GM19463 (cell line): ENCODE results near the gene NSMCE3.

ENCODE experiments used
- ATAC-seq: cut with Tn5 transposase; IDR thresholded peaks from one replicate; pipeline ENCODE4 v1.9.1; 2021; ENCODE audit warnings: mild to moderate bottlenecking, moderate library complexity; ENCODE audit not compliant: unreplicated experiment

Gene NSMCE3

GRCh38 chr15:29269485-29270168, at the start of gene NSMCE3:
TSS of gene NSMCE3 (minus strand) at chr15:29269822. CDS start at chr15:29269705, 117 bp downstream.
- ATAC-seq = peak; percentile 88

- no peak for ATAC-seq
These were observed 46.8 kb upstream of the NSMCE3 start for GRCh38 chr15:29316422-29316821.

GRCh38 chr15:29312387-29312786, 42.8 kb upstream of the NSMCE3 start:
- ATAC-seq = peak; percentile 65

- ATAC-seq = no peak
These were observed 42.1 kb upstream of the NSMCE3 start for GRCh38 chr15:29311696-29312095.

DNA sequence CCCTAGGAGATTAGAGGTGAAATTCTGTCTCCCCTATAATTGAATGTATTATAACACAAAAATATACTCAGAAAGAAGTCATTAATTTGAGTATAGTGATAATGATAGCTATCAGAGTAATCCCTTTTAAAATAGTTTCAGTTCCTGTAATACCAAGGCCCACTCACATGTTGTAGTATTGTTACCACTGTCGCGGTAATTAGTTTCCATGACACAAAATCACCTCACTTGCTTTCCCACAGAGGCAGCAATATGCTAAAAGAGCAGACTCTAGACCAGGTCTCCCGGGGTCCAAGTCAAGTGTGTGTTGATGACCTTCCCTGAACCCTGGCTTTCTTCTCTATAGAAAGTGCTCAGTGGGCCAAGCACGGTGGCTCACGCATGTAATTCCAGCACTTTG, 39.5 kb upstream of the NSMCE3 start:
- no peak for ATAC-seq

- no peak for ATAC-seq
These were observed 38.7 kb upstream of the NSMCE3 start for GRCh38 chr15:29308299-29308698.

DNA sequence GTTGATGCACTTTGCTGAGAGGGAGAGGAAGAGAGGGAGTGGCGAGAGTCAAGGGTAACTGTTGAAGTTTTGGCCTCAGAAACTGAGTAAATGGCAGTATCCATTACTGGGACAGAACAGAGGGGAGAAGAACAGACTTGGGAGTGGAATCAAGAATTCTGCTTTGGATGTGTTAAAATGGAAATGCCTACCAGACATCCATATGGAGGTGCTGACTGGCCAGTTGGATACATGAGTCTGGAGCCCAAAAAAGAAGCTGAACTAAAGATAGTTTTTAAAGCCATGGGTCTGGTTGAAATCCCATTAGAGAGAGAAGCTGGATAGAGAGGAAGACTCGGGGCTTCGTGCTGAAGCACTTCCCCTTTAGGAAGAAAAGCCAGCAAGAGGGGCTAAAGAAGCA, 35.9 kb upstream of the NSMCE3 start:
- no peak for ATAC-seq

GRCh38 chr15:29302871-29303270, 33.2 kb upstream of the NSMCE3 start:
- ATAC-seq = no peak

DNA sequence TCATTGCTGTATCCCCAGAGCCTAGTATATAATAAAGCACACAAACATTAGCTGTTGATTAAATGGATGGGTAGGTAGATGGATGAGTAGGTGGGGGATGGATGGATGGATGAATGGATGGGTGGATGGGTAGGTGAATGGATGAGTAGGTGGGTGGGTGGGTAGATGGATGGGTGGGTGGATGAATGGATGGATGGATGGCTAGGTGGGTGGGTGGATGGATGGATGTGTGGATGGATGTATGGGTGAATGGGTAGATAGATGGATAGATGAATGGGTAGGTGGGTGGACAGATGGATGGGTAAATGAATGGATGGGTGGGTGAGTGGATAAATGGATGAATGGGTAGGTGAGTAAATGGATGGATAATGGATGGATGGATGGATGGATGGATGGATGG, 30.2 kb upstream of the NSMCE3 start:
- no peak for ATAC-seq

GRCh38 chr15:29299331-29299730, 29.7 kb upstream of the NSMCE3 start:
- ATAC-seq = no peak

DNA sequence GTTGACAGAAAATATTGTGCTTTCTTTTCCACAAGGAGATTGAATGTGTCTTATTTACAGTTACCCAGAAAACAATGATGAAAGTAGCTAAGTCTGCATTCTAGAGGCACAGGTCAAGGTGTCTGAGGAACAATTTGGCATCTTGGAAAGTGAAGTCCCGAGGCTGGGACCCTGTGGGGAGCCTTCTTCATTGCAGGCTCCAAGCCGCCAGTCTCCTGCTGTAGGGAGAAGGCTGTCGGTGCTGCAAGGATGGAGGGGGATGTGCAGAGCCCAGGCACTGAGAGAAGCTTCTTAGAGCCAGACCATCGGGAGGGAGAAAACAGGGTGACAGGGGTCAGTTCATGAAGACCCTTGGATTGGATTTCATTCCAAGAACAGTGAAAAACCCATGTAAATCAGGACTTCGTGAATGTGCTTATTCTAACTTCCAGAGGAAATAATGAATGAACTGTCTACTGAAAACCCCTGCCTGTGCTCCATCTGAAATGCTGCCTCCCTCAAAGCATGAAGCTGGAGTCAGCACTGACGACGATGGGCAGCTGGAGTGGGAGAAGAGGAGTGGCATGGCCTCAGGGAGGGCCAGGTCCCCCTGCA, 25.2 kb upstream of the NSMCE3 start:
- ATAC-seq = no peak

GRCh38 chr15:29291067-29291845, 21.6 kb upstream of the NSMCE3 start:
- ATAC-seq = no peak

DNA sequence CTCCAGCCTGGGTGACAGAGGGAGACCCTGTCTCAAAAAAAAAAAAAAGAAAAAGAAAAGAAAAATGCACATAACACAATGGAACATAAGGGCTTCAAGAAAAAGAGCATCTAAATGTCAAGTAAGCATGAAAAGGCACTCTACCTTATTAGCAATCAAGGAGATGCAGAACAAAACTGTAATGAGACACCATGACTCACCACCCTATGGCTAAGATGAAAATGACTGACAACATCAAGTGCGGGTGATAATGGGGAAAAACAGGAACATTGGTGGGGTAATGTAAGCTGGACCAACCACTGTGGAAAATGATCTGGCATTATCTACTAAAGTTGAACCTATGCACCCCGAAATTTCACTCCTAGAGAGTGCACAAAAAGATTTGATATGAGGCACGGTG, 19.6 kb upstream of the NSMCE3 start:
- no peak for ATAC-seq

DNA sequence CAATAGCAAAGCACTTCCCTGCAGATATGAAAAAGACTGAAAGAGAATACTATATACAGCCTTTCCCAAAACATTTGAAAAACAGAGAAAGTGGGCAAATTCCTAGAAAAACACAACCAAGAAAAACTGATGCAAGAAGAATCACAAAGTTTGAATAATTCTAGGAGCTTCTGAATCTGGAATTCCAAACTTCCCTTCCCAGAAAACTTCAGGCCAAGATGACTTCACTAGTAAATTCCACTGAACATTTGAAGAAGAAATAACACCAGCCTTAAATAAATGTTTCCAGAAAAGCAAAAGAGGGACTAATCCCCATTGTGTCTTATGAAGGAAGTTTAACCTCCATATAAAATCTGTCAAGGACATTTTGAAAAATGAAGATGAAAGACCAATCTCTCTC, 15.8 kb upstream of the NSMCE3 start:
- ATAC-seq = no peak

GRCh38 chr15:29283381-29283780, 13.8 kb upstream of the NSMCE3 start:
- ATAC-seq = no peak

DNA sequence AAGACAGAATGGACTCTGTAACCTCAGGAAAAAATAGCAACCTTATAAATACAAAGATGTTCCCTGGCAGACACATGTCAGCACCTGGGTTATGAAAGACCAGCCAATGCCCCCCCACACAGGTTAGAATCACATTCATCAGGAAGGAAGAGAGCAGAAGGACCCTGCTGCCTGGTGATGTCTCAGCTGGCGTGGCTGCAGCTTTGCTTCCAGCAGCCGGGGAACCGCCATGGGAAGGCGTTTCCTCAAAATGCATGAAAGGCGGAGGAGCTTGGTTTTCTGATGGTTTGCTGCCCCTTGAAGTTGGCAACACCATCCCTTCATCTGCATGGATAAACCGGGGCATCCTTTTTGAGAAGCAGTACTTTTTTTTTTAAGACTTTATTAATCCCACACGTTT, 10.9 kb upstream of the NSMCE3 start:
- ATAC-seq = no peak

DNA sequence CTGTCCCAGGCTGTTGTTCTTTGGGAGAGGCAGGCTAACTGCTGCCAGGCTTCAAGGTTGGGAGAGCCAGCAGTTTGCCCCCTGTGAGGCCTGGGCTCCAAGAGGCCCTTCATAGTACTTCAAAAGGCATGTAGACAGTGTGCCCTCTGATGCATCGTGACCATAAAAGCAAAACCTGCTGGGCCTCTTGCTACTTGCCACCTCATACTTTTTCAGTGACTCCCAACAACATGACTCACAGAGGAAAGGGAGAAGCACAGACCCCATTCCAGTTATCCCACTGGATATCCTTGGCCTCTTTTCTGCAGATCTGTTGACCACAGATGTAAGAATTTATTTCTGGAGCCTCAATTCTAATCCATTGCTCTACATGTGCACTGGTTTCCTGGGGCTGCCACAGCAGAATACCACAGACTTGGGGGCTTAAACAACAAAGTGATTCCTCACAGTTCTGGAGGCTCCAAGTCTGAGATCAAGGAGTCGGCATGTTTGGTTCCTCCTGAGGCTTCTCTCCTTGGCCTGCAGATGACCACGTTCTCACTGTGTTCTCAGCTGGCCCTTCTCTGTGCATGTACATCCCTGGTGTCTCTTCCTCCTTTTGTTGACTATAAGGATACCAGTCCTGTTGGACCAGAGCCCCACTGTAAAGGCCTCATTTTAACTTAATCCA, 8.9 kb upstream of the NSMCE3 start:
- no peak for ATAC-seq

- ATAC-seq = no peak
These were observed 6.7 kb upstream of the NSMCE3 start for GRCh38 chr15:29276366-29276765.

GRCh38 chr15:29275855-29276254, 6.2 kb upstream of the NSMCE3 start:
- ATAC-seq = no peak

DNA sequence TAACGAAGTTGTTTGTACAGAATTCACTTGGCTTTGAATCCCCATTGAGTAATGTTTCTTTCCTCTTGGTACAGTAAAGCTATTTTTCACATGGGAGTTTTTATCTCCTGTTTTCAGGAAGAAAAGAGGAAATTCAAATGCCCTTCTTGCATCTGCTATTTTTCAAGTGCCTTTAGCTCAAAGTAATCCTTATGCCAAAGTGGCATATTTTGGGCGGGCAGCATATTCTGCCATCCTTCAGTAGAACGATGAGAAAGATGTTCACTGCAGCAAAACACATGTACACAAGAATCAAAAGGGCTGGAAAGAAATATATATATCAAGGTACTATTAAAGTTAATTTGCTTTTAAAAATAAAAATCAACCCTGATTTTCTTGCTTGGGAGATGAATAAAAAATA, 5.3 kb upstream of the NSMCE3 start:
- no peak for ATAC-seq

DNA sequence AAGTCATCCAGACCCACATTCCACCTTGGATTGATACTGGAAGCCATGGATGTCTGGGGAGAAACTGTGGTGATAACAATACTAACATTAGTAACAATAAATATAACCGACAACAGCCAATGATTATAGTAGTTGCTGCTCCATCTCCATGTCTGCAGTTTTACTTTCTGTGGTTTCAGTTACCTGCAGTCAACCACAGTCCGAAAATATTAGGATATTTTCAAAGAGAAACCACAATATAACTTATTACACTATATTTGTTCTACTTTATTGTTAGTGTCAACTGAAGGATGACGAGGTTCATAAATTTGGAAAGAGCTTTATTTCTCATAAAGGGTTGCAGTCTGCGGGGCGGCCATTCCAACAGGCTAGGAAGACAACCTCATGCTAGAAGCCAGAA, 2.6 kb upstream of the NSMCE3 start:
- ATAC-seq = no peak

GRCh38 chr15:29270976-29271375, 1.4 kb upstream of the NSMCE3 start:
- no peak for ATAC-seq
